LNCaP clone FGC (cell line): ENCODE measurements around the gene SNX17.

Experiments
- DNase-seq: peaks from one replicate; pipeline ENCODE4 v3.0.0-alpha.2; 2011; ENCODE audit warnings: low read depth
- H3K4me3 ChIP-seq: 2 replicates; pipeline ENCODE4 v1.5.1; 2011; ENCODE audit warnings: mild to moderate bottlenecking, low read depth, low read length, control low read depth
- CTCF ChIP-seq: IDR thresholded peaks from 2 replicates; pipeline ENCODE4 v1.5.1; 2012; ENCODE audit warnings: mild to moderate bottlenecking; ENCODE audit not compliant: control insufficient read depth, insufficient read depth; ENCODE audit errors: extremely low read depth

The SNX17 gene

DNA sequence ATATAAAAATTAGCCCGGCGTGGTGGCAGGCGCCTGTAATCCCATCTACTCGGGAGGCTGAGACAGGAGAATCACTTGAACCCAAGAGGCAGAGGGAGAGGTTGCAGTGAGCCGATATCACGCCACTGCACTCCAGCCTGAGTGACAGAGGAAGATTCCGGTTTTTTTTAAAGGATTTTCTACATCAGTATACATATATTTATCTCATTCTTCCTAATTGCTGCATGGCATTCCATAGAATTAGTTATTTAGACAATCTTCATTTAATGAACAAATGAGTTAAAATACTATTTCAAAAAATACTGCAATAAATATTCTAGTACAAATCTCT is 15.9 kb upstream of the SNX17 start:
- H3K4me3 ChIP-seq, result no peak overlapping the region
- no peak for DNase-seq
- no peak for TF ChIP-seq CTCF

- TF ChIP-seq CTCF, result no peak
- no peak for DNase-seq
- peak overlapping the region; percentile 88 for H3K4me3 ChIP-seq
Observed at GRCh38 chr2:27356056-27356381, 14.4 kb upstream of the SNX17 start.

DNA sequence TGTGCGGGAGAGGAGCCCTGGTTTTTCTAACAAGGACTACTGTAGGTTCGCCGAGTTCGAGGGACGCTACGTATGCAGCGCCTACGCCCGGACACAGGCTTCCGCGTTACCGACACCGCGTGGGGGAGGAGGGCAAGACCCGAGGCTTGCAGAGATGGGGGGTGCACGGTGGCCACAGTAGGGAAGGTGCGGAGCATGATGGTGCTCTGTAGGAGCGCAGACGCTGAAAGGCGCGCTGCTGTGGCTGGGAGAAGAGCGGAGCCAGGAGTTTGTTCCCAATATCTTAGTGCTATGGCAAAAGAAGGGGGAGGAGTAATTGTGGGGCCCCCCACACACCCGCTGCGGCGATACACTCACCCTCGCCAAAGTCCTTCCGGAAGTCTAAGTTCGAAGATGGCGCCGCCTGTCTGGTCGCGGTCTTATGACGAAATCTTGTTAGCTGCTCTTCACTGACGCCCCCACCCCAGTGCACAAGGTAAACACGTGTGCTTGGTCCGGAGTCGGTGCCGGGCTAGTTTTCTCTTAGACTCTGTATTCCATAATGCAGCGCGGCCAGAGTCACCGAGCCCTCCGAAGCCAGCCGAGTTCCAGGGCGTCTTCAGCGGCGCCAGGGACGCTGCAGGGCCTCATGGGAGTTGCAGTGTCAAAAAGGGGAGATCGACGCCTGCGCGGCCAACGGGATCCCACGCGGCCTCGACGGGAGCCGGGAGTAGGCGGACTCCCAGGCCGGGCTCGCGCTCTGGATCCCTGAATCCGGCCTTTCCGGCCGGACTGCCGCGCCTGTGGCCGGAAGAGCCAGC is 13.8 kb upstream of the SNX17 start, which contains the start of gene GTF3C2:
GTF3C2 (minus strand) TSS at position 383 of the 800 bp plus-strand sequence. CDS start 13,210 bp downstream, outside the sequence.
- DNase-seq, result peak; percentile 94
- peak within 1 kb of the TSS; percentile 88 for H3K4me3 ChIP-seq
- TF ChIP-seq CTCF, result no peak

GRCh38 chr2:27362678-27363420 is 7.6 kb upstream of the SNX17 start:
- TF ChIP-seq CTCF, result no peak
- DNase-seq, result no peak
- no peak overlapping the region for H3K4me3 ChIP-seq

- no peak for TF ChIP-seq CTCF
- no peak overlapping the region for H3K4me3 ChIP-seq
- no peak for DNase-seq
Observed at GRCh38 chr2:27363933-27364332, 6.5 kb upstream of the SNX17 start.

DNA sequence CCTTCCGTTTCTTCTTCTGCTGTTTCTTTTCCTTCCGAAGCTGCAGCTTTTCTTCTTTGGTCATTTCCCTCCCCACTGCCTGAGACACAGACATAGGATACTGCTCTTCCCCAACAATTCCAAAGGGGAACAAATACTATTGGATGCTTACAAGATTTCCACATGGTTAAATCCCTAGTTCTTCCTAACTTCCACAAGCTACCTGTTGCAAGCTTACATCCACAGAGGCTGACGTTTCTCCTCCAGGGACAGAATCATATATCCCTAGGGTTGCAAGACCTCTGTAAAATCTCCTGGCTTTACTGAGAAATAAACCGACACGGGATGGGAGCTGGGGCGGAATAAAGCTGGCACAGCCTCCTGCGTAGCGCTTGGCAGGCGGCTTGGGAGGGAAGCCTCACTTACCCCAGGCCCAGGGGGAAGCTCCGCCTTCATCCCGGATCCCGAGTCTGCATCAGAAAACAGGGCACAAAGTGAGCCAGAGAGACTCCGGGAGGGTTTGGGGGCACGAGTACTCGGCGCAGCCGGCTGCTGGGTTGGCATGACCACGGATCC is 868 bp upstream of the SNX17 start:
- peak overlapping the region; percentile 92 for H3K4me3 ChIP-seq
- DNase-seq, result no peak
- no peak for TF ChIP-seq CTCF
